Vagina (tissue), 2 donors: Measurements from ENCODE around the gene RAB4A.

Source experiments
- CTCF ChIP-seq, 3 experiments: fragments of 450-650 bp in 2 of 3; fragments of 200-600 bp in 1 of 3; sonication (generic) in 1 of 3; IDR thresholded peaks; one replicate each; pipeline ENCODE4 v1.5.1; 2017 to 2019; ENCODE audit warnings: antibody characterized with exemption in 3 of 3, mild to moderate bottlenecking in 2 of 3, moderate library complexity in 2 of 3
- POLR2A ChIP-seq, 2 donors: fragments of 450-650 bp; IDR thresholded peaks; one replicate each; pipeline ENCODE4 v1.6.1; 2017; ENCODE audit warnings: antibody characterized with exemption in 2 of 2, mild to moderate bottlenecking in 2 of 2, moderate library complexity in 2 of 2

GRCh38 chr1:229228522-229228921, 42.4 kb upstream of the RAB4A start:
- no peak for TF ChIP-seq POLR2A (IDR thresholded peaks at IDR 0.05)
- no peak for TF ChIP-seq CTCF (IDR thresholded peaks at IDR 0.05)
